Astrocyte (in vitro differentiated cells and primary cell): ENCODE data around the gene PADI4. TPM values are rescaled to one million over a fixed set of nuclear protein-coding genes. Genes with fewer than 3 reads are reported as not detected.
"Not testable (repeated sequence)": the region's sequence is repeated elsewhere in the genome, so short reads cannot be mapped to it uniquely, and the experiment has no call there.

Experiments used
- DNase-seq: peaks from one replicate; pipeline ENCODE4 v3.0.0-alpha.2; 2010; ENCODE audit warnings: low read depth
- FAIRE-seq: peaks from 2 replicates; lab custom pipeline; 2011; peaks lifted over from hg19 to GRCh38; lab: Jason Lieb, UNC
- H2AFZ ChIP-seq: 2 replicates; pipeline ENCODE4 v1.6.0; 2012; ENCODE audit warnings: low read depth, low read length, inconsistent platforms
- H3K27ac ChIP-seq: 2 replicates; pipeline ENCODE4 v1.5.1; 2011; ENCODE audit warnings: low read depth, low read length, inconsistent platforms
- H3K27me3 ChIP-seq: 2 replicates; pipeline ENCODE4 v1.6.0; 2011; ENCODE audit warnings: low read length, inconsistent platforms; ENCODE audit not compliant: insufficient read depth
- H3K36me3 ChIP-seq: 2 replicates; pipeline ENCODE4 v1.5.1; 2011; ENCODE audit warnings: low read length, inconsistent platforms; ENCODE audit not compliant: insufficient read depth
- H3K4me1 ChIP-seq: 2 replicates; pipeline ENCODE4 v1.5.1; 2011; ENCODE audit warnings: low read length, inconsistent platforms; ENCODE audit not compliant: insufficient read depth
- H3K4me2 ChIP-seq: 2 replicates; pipeline ENCODE4 v1.6.0; 2012; ENCODE audit warnings: low read length, inconsistent platforms
- H3K4me3 ChIP-seq: 2 replicates; pipeline ENCODE4 v1.5.1; 2011; ENCODE audit warnings: low read depth, mild to moderate bottlenecking, low read length, inconsistent platforms; ENCODE audit not compliant: insufficient read depth
- H3K79me2 ChIP-seq: 2 replicates; pipeline ENCODE4 v1.6.0; 2012; ENCODE audit warnings: mild to moderate bottlenecking, low read length, inconsistent platforms; ENCODE audit not compliant: insufficient read depth
- H3K9ac ChIP-seq: 2 replicates; pipeline ENCODE4 v1.6.0; 2012; ENCODE audit warnings: mild to moderate bottlenecking, low read length, inconsistent platforms
- H3K9me3 ChIP-seq: 2 replicates; pipeline ENCODE4 v1.5.1; 2012; ENCODE audit warnings: low read depth, mild to moderate bottlenecking, low read length, inconsistent platforms; ENCODE audit not compliant: insufficient read depth
- H4K20me1 ChIP-seq: 2 replicates; pipeline ENCODE4 v1.6.0; 2012; ENCODE audit warnings: low read length, inconsistent platforms; ENCODE audit not compliant: insufficient read depth
- H3K27ac Mint-ChIP-seq: one replicate; pipeline ENCODE4 v1.8.0; 2021; ENCODE audit warnings: mild to moderate bottlenecking, mixed read lengths; ENCODE audit not compliant: unreplicated experiment
- H3K27me3 Mint-ChIP-seq: one replicate; pipeline ENCODE4 v1.8.0; 2021; ENCODE audit warnings: low read depth, mixed read lengths; ENCODE audit not compliant: unreplicated experiment
- H3K36me3 Mint-ChIP-seq: one replicate; pipeline ENCODE4 v1.8.0; 2021; ENCODE audit warnings: low read depth, mixed read lengths; ENCODE audit not compliant: unreplicated experiment
- H3K4me1 Mint-ChIP-seq: one replicate; pipeline ENCODE4 v1.8.0; 2021; ENCODE audit warnings: low read depth, mixed read lengths; ENCODE audit not compliant: unreplicated experiment
- H3K4me3 Mint-ChIP-seq: one replicate; pipeline ENCODE4 v1.8.0; 2021; ENCODE audit warnings: mild to moderate bottlenecking, moderate library complexity, mixed read lengths; ENCODE audit not compliant: unreplicated experiment
- H3K9me3 Mint-ChIP-seq: one replicate; pipeline ENCODE4 v1.8.0; 2021; ENCODE audit warnings: mild to moderate bottlenecking, mixed read lengths; ENCODE audit not compliant: unreplicated experiment
- CTCF ChIP-seq: IDR thresholded peaks from 2 replicates; pipeline ENCODE4 v1.5.1; 2011; ENCODE audit warnings: low read depth, mild to moderate bottlenecking, inconsistent platforms, low read length, moderate library complexity; ENCODE audit not compliant: insufficient read depth
- EZH2 ChIP-seq: IDR thresholded peaks from 2 replicates; pipeline ENCODE4 v1.6.1; 2012; ENCODE audit warnings: mild to moderate bottlenecking, low read length, inconsistent platforms; ENCODE audit not compliant: insufficient read depth
- total RNA-seq: library from RNA; stranded (reverse); gene quantifications from 2 replicates; pipeline ENCODE4 v1.2.1, GENCODE V29; 2021

Gene PADI4
- total RNA-seq, 1 donor from 2014 or later, result not detected

GRCh38 chr1:17405898-17406759 is 98.1 kb downstream of the PADI4 start:
- Histone ChIP-seq H3K4me3 (no peak overlapping the region), H2AFZ (no peak overlapping the region), H3K27ac (no peak overlapping the region), H3K4me2 (no peak overlapping the region), H3K79me2 (no peaks in the 10 kb centered on the region), H3K27me3 (no peaks in the 10 kb centered on the region), H3K9me3 (no peaks in the 10 kb centered on the region), H3K4me1 (no peaks in the 10 kb centered on the region), H3K9ac (no peak overlapping the region), H3K36me3 (peaks cover 16% of the 10 kb centered on the region), H4K20me1 (peaks cover 39% of the 10 kb centered on the region)
- TF ChIP-seq EZH2 (no peak), CTCF (peak; percentile 59)
- no peak for FAIRE-seq
- Mint-ChIP-seq H3K27me3 (no peaks in the 10 kb centered on the region), H3K4me1 (no peaks in the 10 kb centered on the region), H3K36me3 (peaks cover 13% of the 10 kb centered on the region), H3K27ac (no peak overlapping the region), H3K4me3 (no peak overlapping the region), H3K9me3 (no peaks in the 10 kb centered on the region)
- DNase-seq, result peak; percentile 23

GRCh38 chr1:17406760-17407475 is 98.9 kb downstream of the PADI4 start:
- H3K9ac ChIP-seq, H2AFZ ChIP-seq, H3K79me2 ChIP-seq, H3K4me3 Mint-ChIP-seq, H3K27ac ChIP-seq, FAIRE-seq, H3K4me3 ChIP-seq, H3K4me2 ChIP-seq, H3K9me3 Mint-ChIP-seq, H3K4me1 Mint-ChIP-seq, H3K9me3 ChIP-seq, H3K27ac Mint-ChIP-seq, H3K4me1 ChIP-seq, DNase-seq, H3K27me3 Mint-ChIP-seq, H3K27me3 ChIP-seq: not testable (repeated sequence)
- Histone ChIP-seq H3K36me3 (peaks cover 22% of the 10 kb centered on the region), H4K20me1 (peaks cover 46% of the 10 kb centered on the region)
- peaks cover 13% of the 10 kb centered on the region for H3K36me3 Mint-ChIP-seq

GRCh38 chr1:17407786-17408514 is 100.0 kb downstream of the PADI4 start:
- H3K27ac ChIP-seq, H3K4me2 ChIP-seq, H3K4me3 Mint-ChIP-seq, H3K27me3 ChIP-seq, H3K4me1 ChIP-seq, FAIRE-seq, H3K9ac ChIP-seq, H2AFZ ChIP-seq, H3K27me3 Mint-ChIP-seq, H3K4me3 ChIP-seq, H3K27ac Mint-ChIP-seq, H3K9me3 ChIP-seq, H3K9me3 Mint-ChIP-seq, H3K79me2 ChIP-seq, DNase-seq, H3K4me1 Mint-ChIP-seq: not testable (repeated sequence)
- Histone ChIP-seq H3K36me3 (peaks cover 30% of the 10 kb centered on the region), H4K20me1 (peaks cover 56% of the 10 kb centered on the region)
- H3K36me3 Mint-ChIP-seq, result peaks cover 17% of the 10 kb centered on the region
